ENCODE results near the gene LOXHD1.

Gene LOXHD1

GRCh38 chr18:46622999-46623398, 34.0 kb downstream of the LOXHD1 start:
- DNase-seq = no peak

GRCh38 chr18:46622451-46622850, 34.6 kb downstream of the LOXHD1 start:
- no peak for DNase-seq

- no peak for DNase-seq
Measured at GRCh38 chr18:46621871-46622270, 35.1 kb downstream of the LOXHD1 start.

GRCh38 chr18:46621111-46621766, 35.8 kb downstream of the LOXHD1 start:
- DNase-seq = no peak

- no peak for DNase-seq
Measured at GRCh38 chr18:46619559-46619958, 37.5 kb downstream of the LOXHD1 start.

GRCh38 chr18:46615720-46616119, 41.3 kb downstream of the LOXHD1 start:
- DNase-seq = no peak

GRCh38 chr18:46609048-46609447, 48.0 kb downstream of the LOXHD1 start:
- no peak for DNase-seq

GRCh38 chr18:46607926-46608325, 49.1 kb downstream of the LOXHD1 start:
- DNase-seq = no peak

- no peak for DNase-seq
Measured at GRCh38 chr18:46601141-46601805, 55.7 kb downstream of the LOXHD1 start.

GRCh38 chr18:46596119-46596518, 60.9 kb downstream of the LOXHD1 start:
- DNase-seq = no peak

- DNase-seq = no peak
Measured at GRCh38 chr18:46591783-46592391, 65.1 kb downstream of the LOXHD1 start.

- DNase-seq = no peak
Measured at GRCh38 chr18:46590103-46590502, 66.9 kb downstream of the LOXHD1 start.

GRCh38 chr18:46588971-46589660, 67.9 kb downstream of the LOXHD1 start:
- no peak for DNase-seq

GRCh38 chr18:46587600-46587999, 69.4 kb downstream of the LOXHD1 start:
- DNase-seq = no peak

- DNase-seq = no peak
Measured at GRCh38 chr18:46583711-46584110, 73.3 kb downstream of the LOXHD1 start.

- DNase-seq = no peak
Measured at GRCh38 chr18:46581648-46582047, 75.4 kb downstream of the LOXHD1 start.

GRCh38 chr18:46578987-46579386, 78.0 kb downstream of the LOXHD1 start:
- DNase-seq = no peak

GRCh38 chr18:46577546-46577945, 79.5 kb downstream of the LOXHD1 start:
- no peak for DNase-seq

GRCh38 chr18:46575851-46576250, 81.2 kb downstream of the LOXHD1 start:
- DNase-seq = no peak

- DNase-seq = no peak
Measured at GRCh38 chr18:46574743-46575115, 82.3 kb downstream of the LOXHD1 start.

GRCh38 chr18:46574000-46574742, 82.8 kb downstream of the LOXHD1 start:
- DNase-seq = no peak

GRCh38 chr18:46573156-46573555, 83.9 kb downstream of the LOXHD1 start:
- no peak for DNase-seq

GRCh38 chr18:46571756-46572155, 85.3 kb downstream of the LOXHD1 start:
- DNase-seq = no peak

Measured in stimulated activated CD4-positive, alpha-beta T cell treated with anti-CD3 and anti-CD28 coated beads, Interleukin-4, amount 100 ng/mL, for 4 hours (primary cell).